Activated naive CD4-positive, alpha-beta T cell treated with anti-CD3 and anti-CD28 coated beads for 36 hours (primary cell): Measurements from ENCODE around the gene TBC1D13. TPM values are rescaled to one million over a fixed set of nuclear protein-coding genes. Genes with fewer than 3 reads are reported as not detected.

Source experiments
- CTCF ChIA-PET: fragments of 350-600 bp; sonication (Branson Sonifier 250); formaldehyde crosslinking; loops from one replicate; lab custom pipeline; 2021; ENCODE audit warnings: antibody characterized with exemption; lab: Charles Lee
- DNase-seq: peaks from one replicate; pipeline ENCODE4 v3.0.0-alpha.2; 2020
- H3K27ac Mint-ChIP-seq: one replicate; pipeline ENCODE4 v1.8.0; 2021; ENCODE audit warnings: mild to moderate bottlenecking, mixed read lengths
- H3K27me3 Mint-ChIP-seq: one replicate; pipeline ENCODE4 v1.8.0; 2021; ENCODE audit warnings: low read depth, mixed read lengths
- H3K36me3 Mint-ChIP-seq: one replicate; pipeline ENCODE4 v1.8.0; 2021; ENCODE audit warnings: low read depth, mixed read lengths
- H3K4me1 Mint-ChIP-seq: one replicate; pipeline ENCODE4 v1.8.0; 2021; ENCODE audit warnings: low read depth, mixed read lengths
- H3K4me3 Mint-ChIP-seq: one replicate; pipeline ENCODE4 v1.8.0; 2021; ENCODE audit warnings: mild to moderate bottlenecking, moderate library complexity, mixed read lengths
- H3K9me3 Mint-ChIP-seq: one replicate; pipeline ENCODE4 v1.8.0; 2021; ENCODE audit warnings: mixed read lengths
- intact Hi-C: fragments of 100-400 bp; cut with micrococcal nuclease; formaldehyde crosslinking; loops from one replicate; pipeline ENCODE4 v1.15.1; 2023
- total RNA-seq, 2 experiments: library from RNA; stranded (reverse); gene quantifications; one replicate each; pipeline ENCODE4 v1.2.3, GENCODE V29; 2021

Gene TBC1D13
- total RNA-seq, 2 experiments from 2014 or later = 8.3 to 9.0 TPM

DNA sequence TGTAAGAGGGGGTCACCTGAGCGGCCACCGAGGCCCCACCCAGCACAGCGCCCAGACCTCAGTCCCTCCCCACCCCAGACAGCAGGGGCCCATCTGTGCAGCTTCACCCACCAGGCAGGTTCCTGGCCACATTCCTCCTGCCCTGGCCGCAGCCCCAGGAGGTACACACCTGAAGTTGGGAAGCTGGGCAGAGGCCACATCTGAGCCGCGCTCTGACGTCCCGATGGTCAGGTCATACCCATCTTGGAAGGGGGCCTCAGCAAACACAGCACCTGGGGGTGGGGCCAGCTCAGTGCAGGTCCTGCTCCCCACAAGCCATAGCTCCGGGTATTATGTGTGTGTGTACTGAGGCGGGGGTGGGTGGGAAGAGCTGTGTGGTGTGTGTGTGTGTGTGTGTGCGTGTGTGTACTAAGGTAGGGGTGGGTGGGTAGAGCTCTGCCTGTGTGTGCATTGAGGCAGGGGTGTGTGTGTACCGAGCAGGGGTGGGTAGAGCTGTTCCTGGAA is 36.9 kb downstream of the TBC1D13 start:
- DNase-seq = no peak
- CTCF ChIA-PET = interaction anchor here (0.5 kb wide), 1 partner anchor 106 kb away, joined by 5 read pairs; no protein-coding TSS in a partner anchor
- Mint-ChIP-seq H3K27me3 (no peaks in the 10 kb centered on the region), H3K9me3 (no peaks in the 10 kb centered on the region), H3K36me3 (peaks cover 16% of the 10 kb centered on the region), H3K4me1 (peaks cover 31% of the 10 kb centered on the region), H3K27ac (no peak overlapping the region), H3K4me3 (no peak overlapping the region)
- intact Hi-C loops = no loop called here

DNA sequence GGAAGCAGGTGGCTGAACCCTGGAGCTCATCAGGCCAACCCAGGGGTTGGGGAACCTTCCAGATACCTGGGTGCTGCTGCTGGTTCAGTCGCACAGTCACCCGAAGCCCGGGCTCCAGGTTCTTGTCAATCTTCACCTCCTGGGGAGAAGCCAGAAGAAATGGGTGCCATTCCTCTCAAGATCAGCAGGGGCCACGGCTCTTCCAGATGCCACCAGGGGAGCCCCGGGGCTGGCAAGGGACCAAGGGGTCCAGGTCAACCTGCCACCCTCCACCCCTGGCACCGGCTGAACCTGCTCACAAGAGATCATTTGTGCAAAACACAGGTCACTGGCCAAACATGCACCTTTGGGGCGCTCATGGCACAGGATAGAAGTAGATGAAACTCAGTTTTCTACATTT is 37.9 kb downstream of the TBC1D13 start:
- Mint-ChIP-seq H3K9me3 (no peaks in the 10 kb centered on the region), H3K36me3 (peaks cover 18% of the 10 kb centered on the region), H3K27me3 (no peaks in the 10 kb centered on the region), H3K4me1 (peaks cover 26% of the 10 kb centered on the region), H3K4me3 (no peak overlapping the region), H3K27ac (no peak overlapping the region)
- intact Hi-C loops = no loop called here
- DNase-seq = no peak
- CTCF ChIA-PET = interaction anchor here (0.6 to 1.2 kb wide), 3 partner anchors 13 to 91 kb away, joined by 3 read pairs; no protein-coding TSS in a partner anchor

GRCh38 chr9:128825923-128826700 is 39.1 kb downstream of the TBC1D13 start:
- no peak for DNase-seq
- Mint-ChIP-seq H3K27me3 (no peaks in the 10 kb centered on the region), H3K4me3 (no peak overlapping the region), H3K4me1 (peaks cover 21% of the 10 kb centered on the region), H3K9me3 (no peaks in the 10 kb centered on the region), H3K36me3 (peaks cover 18% of the 10 kb centered on the region), H3K27ac (no peak overlapping the region)
- CTCF ChIA-PET = interaction anchor here (1.2 kb wide), 1 partner anchor 12 kb away, joined by 3 read pairs; no protein-coding TSS in a partner anchor
- intact Hi-C loops = no loop called here

DNA sequence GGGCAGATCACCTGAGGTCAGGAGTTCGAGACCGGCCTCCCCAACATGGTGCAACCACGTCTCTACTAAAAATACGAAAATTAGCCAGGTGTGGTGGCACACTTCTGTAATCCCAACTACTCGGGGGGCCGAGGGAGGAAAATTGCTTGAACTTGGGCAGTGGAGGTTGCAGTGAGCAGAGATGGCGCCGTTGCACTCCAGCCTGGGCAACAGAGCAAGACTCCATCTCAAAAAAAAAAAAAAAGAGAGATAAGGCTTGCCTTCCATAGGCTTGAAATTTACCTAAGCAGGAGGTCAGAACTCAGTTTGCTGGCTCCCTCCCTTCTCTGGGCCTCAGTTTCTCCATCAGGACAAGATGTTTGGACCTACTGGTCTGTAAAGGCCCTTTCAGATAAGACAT is 41.2 kb downstream of the TBC1D13 start:
- intact Hi-C loops = no loop called here
- Mint-ChIP-seq H3K27me3 (no peaks in the 10 kb centered on the region), H3K4me3 (peak overlapping the region; percentile 92), H3K9me3 (no peaks in the 10 kb centered on the region), H3K36me3 (peaks cover 13% of the 10 kb centered on the region), H3K27ac (peak overlapping the region; percentile 86), H3K4me1 (peaks cover 18% of the 10 kb centered on the region)
- CTCF ChIA-PET = interaction anchor here (1.2 to 2.6 kb wide), 2 partner anchors 9 to 100 kb away, joined by 3 to 21 read pairs; partner anchors contain the start of gene ENDOG
- no peak for DNase-seq

DNA sequence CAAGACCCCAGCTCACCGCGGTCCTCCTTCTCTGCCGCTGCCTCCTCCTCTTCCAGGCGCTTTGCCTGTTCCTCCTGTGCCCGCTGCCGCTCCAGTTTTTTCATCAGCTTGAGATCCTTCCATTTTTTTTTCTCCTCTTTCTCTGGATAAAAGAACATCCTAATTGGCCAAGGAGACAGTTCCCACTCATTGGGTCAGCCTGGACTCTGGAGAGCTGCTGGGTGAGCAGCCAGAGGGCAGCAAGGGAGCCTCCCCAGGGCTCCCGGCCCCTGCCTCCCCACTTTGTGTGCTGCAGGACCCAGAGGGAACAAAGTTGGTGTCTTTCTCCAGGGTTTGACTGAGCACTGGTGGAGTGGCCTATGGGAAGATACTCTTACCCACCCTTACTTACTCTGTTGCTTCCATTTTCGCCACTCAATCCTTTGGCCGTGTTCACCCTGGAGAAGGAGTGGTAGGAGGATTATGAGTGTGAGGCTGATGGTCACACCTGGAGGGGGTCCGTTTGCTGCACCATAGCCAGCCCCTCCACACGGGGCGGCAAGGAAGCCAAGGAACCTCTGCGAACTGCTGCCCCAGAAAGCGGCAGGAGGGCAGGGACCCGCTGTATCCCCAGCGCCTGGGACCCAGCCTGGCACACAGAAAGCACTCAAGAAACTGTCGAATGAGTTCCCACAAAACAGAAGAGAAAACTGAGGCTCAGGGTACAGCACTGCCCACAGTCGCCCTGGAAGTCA is 41.8 kb downstream of the TBC1D13 start:
- peak overlapping the region; percentile 92 for H3K4me3 Mint-ChIP-seq
- H3K27me3 Mint-ChIP-seq = no peaks in the 10 kb centered on the region
- CTCF ChIA-PET = interaction anchor here (0.9 to 2.6 kb wide), 2 partner anchors 10 to 99 kb away, joined by 3 to 21 read pairs; partner anchors contain the start of gene ENDOG
- peaks cover 13% of the 10 kb centered on the region for H3K36me3 Mint-ChIP-seq
- peak overlapping the region; percentile 86 for H3K27ac Mint-ChIP-seq
- H3K4me1 Mint-ChIP-seq = peaks cover 18% of the 10 kb centered on the region
- no peak for DNase-seq
- no peaks in the 10 kb centered on the region for H3K9me3 Mint-ChIP-seq
- intact Hi-C loops = loop anchor here (1.0 kb wide), 3 partner anchors 11 to 373 kb away; partner anchors contain the start of genes ENDOG, KYAT1 and ODF2

DNA sequence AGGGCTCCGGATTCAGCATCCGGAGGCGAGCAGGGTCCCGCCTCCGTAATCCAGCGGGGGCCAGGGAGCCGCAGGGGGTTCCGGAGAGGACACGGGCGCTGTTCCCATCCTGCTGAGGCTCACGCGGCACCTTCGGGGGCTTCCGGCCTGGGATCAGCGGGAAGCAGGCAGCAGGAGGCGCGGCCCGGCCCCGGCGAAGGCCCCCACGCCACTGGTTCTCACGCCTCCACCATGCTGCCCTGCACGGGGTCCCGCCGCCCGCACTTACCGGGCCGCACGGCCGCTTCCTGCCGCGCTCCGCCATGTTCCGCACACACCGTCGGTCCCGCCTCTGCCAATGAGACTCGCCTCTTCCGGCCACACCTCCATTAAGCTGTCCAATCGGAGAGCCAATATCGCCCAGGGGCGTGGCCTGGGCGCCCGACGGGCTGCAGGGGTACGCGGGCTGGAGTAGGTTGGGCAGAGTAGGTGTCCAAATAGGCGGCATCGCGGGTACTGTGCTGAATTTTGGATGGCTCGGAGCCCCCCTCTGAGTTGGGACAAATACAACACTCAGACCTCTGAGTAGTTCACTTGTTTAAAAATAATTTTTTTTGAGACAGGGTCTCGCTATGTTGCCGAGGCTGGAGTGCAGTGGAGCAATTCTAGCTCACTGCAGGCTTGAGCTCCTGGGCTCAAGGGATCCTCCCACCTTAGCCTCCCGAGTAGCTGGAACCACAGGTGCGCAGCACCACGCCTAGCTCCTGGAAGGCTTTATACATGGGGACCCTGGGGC is 42.6 kb downstream of the TBC1D13 start, which contains the start of gene SPOUT1:
TSS of gene SPOUT1 (minus strand) at position 318 of the 775 bp plus-strand sequence. CDS start at position 304, 14 bp downstream.
- Mint-ChIP-seq H3K4me1 (peaks cover 18% of the 10 kb centered on the region), H3K9me3 (no peaks in the 10 kb centered on the region), H3K36me3 (peaks cover 12% of the 10 kb centered on the region), H3K27ac (peak within 1 kb of the TSS; percentile 86), H3K4me3 (peak within 1 kb of the TSS; percentile 92), H3K27me3 (no peaks in the 10 kb centered on the region)
- intact Hi-C loops = loop anchor here (1.0 kb wide), 3 partner anchors 11 to 373 kb away; partner anchors contain the start of genes ENDOG, KYAT1 and ODF2
- DNase-seq = peak; percentile 95
- CTCF ChIA-PET = interaction anchor here (0.6 to 2.6 kb wide), 4 partner anchors 11 to 114 kb away, joined by 3 to 21 read pairs (median 4); partner anchors contain the start of gene ENDOG

GRCh38 chr9:128833696-128834095 is 46.6 kb downstream of the TBC1D13 start:
- H3K4me1 Mint-ChIP-seq = peaks cover 8% of the 10 kb centered on the region
- H3K27me3 Mint-ChIP-seq = no peaks in the 10 kb centered on the region
- CTCF ChIA-PET = no interaction called here
- intact Hi-C loops = no loop called here
- H3K36me3 Mint-ChIP-seq = peaks cover 13% of the 10 kb centered on the region
- H3K4me3 Mint-ChIP-seq = no peak overlapping the region
- no peak for DNase-seq
- H3K27ac Mint-ChIP-seq = no peak overlapping the region
- H3K9me3 Mint-ChIP-seq = no peaks in the 10 kb centered on the region

- no peak overlapping the region for H3K27ac Mint-ChIP-seq
- CTCF ChIA-PET = interaction anchor here (0.8 kb wide), 1 partner anchor 17 kb away, joined by 4 read pairs; the partner anchor contains the start of gene ENDOG
Observed at GRCh38 chr9:128835246-128836210, 48.5 kb downstream of the TBC1D13 start.

DNA sequence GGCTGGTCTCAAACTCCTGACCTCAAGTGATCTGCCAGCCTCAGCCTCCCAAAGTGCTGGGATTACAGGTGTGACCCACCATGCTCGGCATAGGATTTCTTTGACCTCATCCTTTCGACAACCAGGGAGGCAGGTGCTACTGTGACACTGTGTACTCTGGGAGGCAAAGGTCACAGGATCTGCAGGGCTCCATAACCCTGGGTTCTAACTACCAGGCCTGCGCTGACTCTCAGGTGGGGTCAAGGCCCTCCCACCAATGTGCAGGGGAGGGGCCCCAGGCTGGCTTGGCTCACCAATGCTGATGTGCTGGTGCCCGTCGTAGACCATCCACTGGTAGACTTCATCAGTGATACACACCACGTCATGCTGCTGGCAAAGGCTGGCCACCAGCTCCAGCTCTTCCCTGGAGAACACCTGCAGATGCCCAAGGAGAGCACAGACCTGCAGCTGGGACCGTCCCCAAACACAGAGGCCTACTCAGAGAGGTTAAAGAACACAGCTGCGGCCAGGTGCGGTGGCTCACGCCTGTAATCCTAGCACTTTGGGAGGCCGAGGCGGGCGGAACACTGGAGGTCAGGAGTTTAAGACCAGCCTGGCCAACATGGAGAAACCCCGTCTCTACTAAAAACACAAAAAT is 49.6 kb downstream of the TBC1D13 start:
- no peak for DNase-seq
- Mint-ChIP-seq H3K36me3 (peaks cover 12% of the 10 kb centered on the region), H3K9me3 (no peaks in the 10 kb centered on the region), H3K27me3 (no peaks in the 10 kb centered on the region), H3K27ac (no peak overlapping the region), H3K4me3 (no peak overlapping the region), H3K4me1 (no peaks in the 10 kb centered on the region)
- CTCF ChIA-PET = no interaction called here
- intact Hi-C loops = no loop called here

More at GRCh38 chr9:128835246-128836210, 48.5 kb downstream of the TBC1D13 start:
- H3K4me3 Mint-ChIP-seq = no peak overlapping the region
- H3K36me3 Mint-ChIP-seq = peaks cover 12% of the 10 kb centered on the region
- no peaks in the 10 kb centered on the region for H3K27me3 Mint-ChIP-seq
- no peaks in the 10 kb centered on the region for H3K9me3 Mint-ChIP-seq
- intact Hi-C loops = no loop called here
- DNase-seq = no peak
- no peaks in the 10 kb centered on the region for H3K4me1 Mint-ChIP-seq

DNA sequence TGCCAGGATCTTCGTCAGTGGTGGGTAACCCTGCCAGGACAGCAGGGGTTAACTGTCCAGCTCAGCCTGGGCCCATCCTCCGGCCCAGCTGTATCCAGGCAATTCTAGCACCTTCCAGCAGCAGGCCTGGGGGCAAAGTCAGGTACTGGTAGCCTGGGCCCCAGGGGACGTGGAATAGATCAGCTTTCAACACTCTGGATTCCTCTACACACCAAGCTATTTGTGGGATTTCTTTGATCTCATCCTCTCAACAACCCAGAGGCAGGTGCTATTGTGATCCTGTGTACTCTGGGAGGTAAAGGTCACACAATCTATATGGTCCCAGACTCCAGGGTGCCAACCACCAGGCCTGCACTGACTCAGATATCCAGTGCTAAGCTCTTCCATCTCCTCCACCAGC is 51.3 kb downstream of the TBC1D13 start:
- no peak overlapping the region for H3K4me3 Mint-ChIP-seq
- H3K27me3 Mint-ChIP-seq = no peaks in the 10 kb centered on the region
- intact Hi-C loops = no loop called here
- no peak for DNase-seq
- CTCF ChIA-PET = interaction anchor here (0.7 to 1.0 kb wide), 3 partner anchors 13 to 26 kb away, joined by 3 to 4 read pairs (median 3); no protein-coding TSS in a partner anchor
- no peak overlapping the region for H3K27ac Mint-ChIP-seq
- no peaks in the 10 kb centered on the region for H3K9me3 Mint-ChIP-seq
- peaks cover 12% of the 10 kb centered on the region for H3K36me3 Mint-ChIP-seq
- no peaks in the 10 kb centered on the region for H3K4me1 Mint-ChIP-seq
